Measurements from ENCODE around the gene NSUN7. TPM values are rescaled to one million over a fixed set of nuclear protein-coding genes. Genes with fewer than 3 reads are reported as not detected.

Gene NSUN7
- total and polyA plus RNA-seq, 9 of the 15 experiments (the other 6 are each of a cell fraction or from before 2014, with no cell fraction given): not detected

DNA sequence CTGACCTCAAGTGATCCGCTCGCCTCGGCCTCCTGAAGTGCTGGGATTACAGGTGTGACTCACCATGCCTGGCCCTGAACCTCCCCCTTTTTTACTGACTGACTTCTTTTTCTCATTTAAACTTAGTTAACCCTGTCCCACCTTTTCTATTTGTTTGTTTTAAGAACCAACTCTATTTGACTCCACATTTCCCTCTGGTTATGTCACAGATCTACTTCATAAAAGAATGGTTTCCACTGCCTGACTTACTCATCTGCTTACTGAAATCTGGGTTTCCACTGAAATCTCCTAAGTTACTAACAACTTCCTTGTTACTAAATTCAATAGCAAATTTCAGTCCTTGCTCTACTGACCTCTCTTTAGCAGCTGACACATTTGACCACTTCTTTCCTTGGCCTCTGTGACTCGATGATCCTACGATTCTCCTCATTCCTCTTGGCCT, 28.0 kb upstream of the NSUN7 start:
- Histone ChIP-seq H3K4me1 (replicated peaks in 1 of 2; ENCODE audit: control insufficient read depth in 2 of 2, insufficient read depth in 2 of 2, low read length in 2 of 2) (no peaks in the 10 kb centered on the region), H3K4me2 (ENCODE audit: insufficient read depth, low read length) (no peak overlapping the region), H3K27ac (ENCODE audit: extremely low read depth, low read depth, low read length) (no peak overlapping the region), H3K79me2 (ENCODE audit: control insufficient read depth, insufficient read depth, low read length) (no peaks in the 10 kb centered on the region), H3K9ac (ENCODE audit: insufficient read depth in 1 of 2, low read depth in 2 of 2, low read length in 2 of 2) (no peak overlapping the region), H3K27me3 (ENCODE audit: control insufficient read depth in 2 of 2, insufficient read depth in 2 of 2, low read length in 2 of 2) (peaks cover 0 to 8% of the 10 kb centered on the region in 2 experiments; a peak in 1 of 5 replicates), H3K9me1 (ENCODE audit: control insufficient read depth, insufficient read depth, low read length) (no peaks in the 10 kb centered on the region), H3K9me3 (replicated peaks; ENCODE audit: control insufficient read depth, insufficient read depth, low read depth, low read length) (no peaks in the 10 kb centered on the region), H2AFZ (ENCODE audit: low read depth, low read length) (no peak overlapping the region), H4K20me1 (replicated peaks; ENCODE audit: control insufficient read depth, insufficient read depth, low read length) (no peaks in the 10 kb centered on the region), H3K36me3 (ENCODE audit: control insufficient read depth, insufficient read depth, low read length) (no peaks in the 10 kb centered on the region), H3K4me3 (no peak overlapping the region)
- POLR2A ChIA-PET: no interaction called here
- CTCF ChIA-PET (ENCODE audit: low intra/inter-chr PET ratio): no interaction called here
- 19% methylated on average over 5 of the region's 5 CpGs for WGBS (ENCODE audit: insufficient coverage, low coverage, missing lambda C conversion rate)
- TF ChIP-seq MTA3 (IDR thresholded peaks at IDR 0.05; ENCODE audit: borderline replicate concordance) (no peak), RBFOX2 (IDR thresholded peaks at IDR 0.05; ENCODE audit: low read depth, low read length) (no peak), MECOM (CRISPR knock-in tag; IDR thresholded peaks at IDR 0.05) (no peak), NCOA6 (IDR thresholded peaks at IDR 0.05) (no peak), ARHGAP35 (IDR thresholded peaks at IDR 0.05; ENCODE audit: partially characterized antibody) (no peak), TBP (optimal IDR thresholded peaks at IDR 0.05; ENCODE audit: low read depth, low read length) (no peak), SMARCB1 (IDR thresholded peaks at IDR 0.05; ENCODE audit: insufficient read length, low read depth) (no peak)
- TF ChIP-seq, protein P1, sequence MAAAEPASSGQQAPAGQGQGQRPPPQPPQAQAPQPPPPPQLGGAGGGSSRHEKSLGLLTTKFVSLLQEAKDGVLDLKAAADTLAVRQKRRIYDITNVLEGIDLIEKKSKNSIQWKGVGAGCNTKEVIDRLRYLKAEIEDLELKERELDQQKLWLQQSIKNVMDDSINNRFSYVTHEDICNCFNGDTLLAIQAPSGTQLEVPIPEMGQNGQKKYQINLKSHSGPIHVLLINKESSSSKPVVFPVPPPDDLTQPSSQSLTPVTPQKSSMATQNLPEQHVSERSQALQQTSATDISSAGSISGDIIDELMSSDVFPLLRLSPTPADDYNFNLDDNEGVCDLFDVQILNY (CRISPR knock-in tag; IDR thresholded peaks at IDR 0.05): no peak
- TF ChIP-seq, protein P2, sequence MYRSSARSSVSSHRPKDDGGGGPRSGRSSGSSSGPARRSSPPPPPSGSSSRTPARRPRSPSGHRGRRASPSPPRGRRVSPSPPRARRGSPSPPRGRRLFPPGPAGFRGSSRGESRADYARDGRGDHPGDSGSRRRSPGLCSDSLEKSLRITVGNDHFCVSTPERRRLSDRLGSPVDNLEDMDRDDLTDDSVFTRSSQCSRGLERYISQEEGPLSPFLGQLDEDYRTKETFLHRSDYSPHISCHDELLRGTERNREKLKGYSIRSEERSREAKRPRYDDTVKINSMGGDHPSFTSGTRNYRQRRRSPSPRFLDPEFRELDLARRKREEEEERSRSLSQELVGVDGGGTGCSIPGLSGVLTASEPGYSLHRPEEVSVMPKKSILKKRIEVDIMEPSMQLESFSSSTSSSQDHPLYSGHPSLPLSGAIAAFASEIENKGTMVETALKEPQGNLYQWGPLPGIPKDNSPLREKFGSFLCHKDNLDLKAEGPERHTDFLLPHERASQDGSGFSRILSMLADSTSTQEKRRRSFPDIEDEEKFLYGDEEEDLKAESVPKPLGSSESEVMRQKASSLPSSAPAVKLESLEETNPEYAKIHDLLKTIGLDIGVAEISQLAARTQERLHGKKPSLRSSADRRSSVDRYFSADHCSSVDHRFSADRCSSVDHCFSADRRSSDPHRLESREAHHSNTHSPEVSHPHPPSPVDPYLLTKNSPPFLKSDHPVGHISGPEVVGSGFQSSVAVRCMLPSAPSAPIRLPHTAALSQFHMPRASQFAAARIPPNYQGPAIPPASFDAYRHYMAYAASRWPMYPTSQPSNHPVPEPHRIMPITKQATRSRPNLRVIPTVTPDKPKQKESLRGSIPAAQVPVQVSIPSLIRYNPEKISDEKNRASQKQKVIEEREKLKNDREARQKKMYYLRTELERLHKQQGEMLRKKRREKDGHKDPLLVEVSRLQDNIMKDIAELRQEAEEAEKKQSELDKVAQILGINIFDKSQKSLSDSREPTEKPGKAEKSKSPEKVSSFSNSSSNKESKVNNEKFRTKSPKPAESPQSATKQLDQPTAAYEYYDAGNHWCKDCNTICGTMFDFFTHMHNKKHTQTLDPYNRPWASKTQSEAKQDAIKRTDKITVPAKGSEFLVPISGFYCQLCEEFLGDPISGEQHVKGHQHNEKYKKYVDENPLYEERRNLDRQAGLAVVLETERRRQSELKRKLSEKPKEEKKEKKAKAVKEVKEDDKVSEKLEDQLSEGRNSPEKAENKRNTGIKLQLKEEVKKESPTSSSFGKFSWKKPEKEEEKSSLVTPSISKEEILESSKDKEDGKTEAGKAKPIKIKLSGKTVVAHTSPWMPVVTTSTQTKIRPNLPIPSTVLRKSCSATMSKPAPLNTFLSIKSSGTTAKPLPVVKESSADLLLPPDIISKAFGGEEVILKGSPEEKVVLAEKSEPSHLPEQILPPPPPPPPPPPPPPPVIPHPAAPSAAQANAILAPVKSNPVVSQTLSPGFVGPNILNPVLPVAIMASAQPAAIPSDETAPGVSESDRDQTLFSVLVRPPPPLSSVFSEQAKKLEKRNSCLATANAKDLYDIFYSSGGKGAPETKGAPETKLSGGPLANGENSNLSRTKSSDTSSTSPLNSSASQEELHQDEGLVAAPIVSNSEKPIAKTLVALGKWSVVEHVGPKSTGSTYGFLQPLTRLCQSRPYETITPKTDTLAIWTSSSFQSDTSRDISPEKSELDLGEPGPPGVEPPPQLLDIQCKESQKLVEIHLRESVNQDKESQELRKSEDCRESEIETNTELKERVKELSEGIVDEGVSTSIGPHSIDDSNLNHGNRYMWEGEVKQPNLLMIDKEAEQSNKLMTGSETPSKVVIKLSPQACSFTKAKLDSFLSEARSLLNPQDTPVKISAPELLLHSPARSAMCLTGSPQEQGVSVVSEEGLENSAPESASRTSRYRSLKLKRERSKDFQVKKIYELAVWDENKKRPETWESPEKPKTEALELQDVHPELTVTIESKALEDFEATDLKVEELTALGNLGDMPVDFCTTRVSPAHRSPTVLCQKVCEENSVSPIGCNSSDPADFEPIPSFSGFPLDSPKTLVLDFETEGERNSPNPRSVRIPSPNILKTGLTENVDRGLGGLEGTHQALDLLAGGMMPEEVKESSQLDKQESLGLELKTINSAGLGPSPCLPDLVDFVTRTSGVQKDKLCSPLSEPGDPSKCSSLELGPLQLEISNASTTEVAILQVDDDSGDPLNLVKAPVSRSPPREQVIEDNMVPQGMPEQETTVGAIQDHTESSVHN (IDR thresholded peaks at IDR 0.05; ENCODE audit: borderline replicate concordance in 1 of 2, low read depth in 1 of 2): no peak
- BruUV-seq (replicated peaks): no TSS peak
- in situ Hi-C loops (cut with MboI) (no loop called here), intact Hi-C loops (cut with micrococcal nuclease) (no loop called here)
- DNase-seq (ENCODE audit: extremely low read depth in 1 of 4, low spot score in 3 of 4): no peak
- ATAC-seq: no peak
- FAIRE-seq: no peak

All from K562 (cell line).